WTC11 (cell line): ENCODE data around the gene G3BP2. TPM values are rescaled to one million over a fixed set of nuclear protein-coding genes. Genes with fewer than 3 reads are reported as not detected.
"Not testable (repeated sequence)": the region's sequence is repeated elsewhere in the genome, so short reads cannot be mapped to it uniquely, and the experiment has no call there.

Experiments
- ATAC-seq: fragments of 200-7000 bp; cut with Tn5 transposase; 2 replicates; pipeline ENCODE4 v1.10.0; 2021; ENCODE audit warnings: mild to moderate bottlenecking, moderate library complexity
- CTCF ChIA-PET: fragments of 300-600 bp; sonication (Branson Sonifier 250); formaldehyde crosslinking; loops from one replicate; lab custom pipeline; 2021; ENCODE audit warnings: antibody characterized with exemption; lab: Charles Lee
- POLR2A ChIA-PET: fragments of 350-600 bp; sonication (Branson Sonifier 250); formaldehyde crosslinking; loops from one replicate; lab custom pipeline; 2021; ENCODE audit warnings: antibody characterized with exemption; lab: Charles Lee
- DNase-seq: peaks from one replicate; pipeline ENCODE4 v3.0.0; 2021; ENCODE audit warnings: low spot score
- H3K27ac Mint-ChIP-seq: 2 replicates; pipeline ENCODE4 v1.8.0; 2021; ENCODE audit warnings: mixed read lengths
- H3K27me3 Mint-ChIP-seq: 2 replicates; pipeline ENCODE4 v1.8.0; 2021; ENCODE audit warnings: low read depth, mild to moderate bottlenecking, moderate library complexity, mixed read lengths
- H3K36me3 Mint-ChIP-seq: 2 replicates; pipeline ENCODE4 v1.8.0; 2021; ENCODE audit warnings: mixed read lengths
- H3K4me1 Mint-ChIP-seq: 2 replicates; pipeline ENCODE4 v1.8.0; 2022; ENCODE audit warnings: mixed read lengths
- H3K4me3 Mint-ChIP-seq: 2 replicates; pipeline ENCODE4 v1.8.0; 2021; ENCODE audit warnings: mild to moderate bottlenecking, moderate library complexity, mixed read lengths
- H3K9me3 Mint-ChIP-seq: 2 replicates; pipeline ENCODE4 v1.8.0; 2021; ENCODE audit warnings: mixed read lengths
- ATF1 ChIP-seq: sonication (generic); formaldehyde crosslinking; IDR thresholded peaks from 2 replicates; pipeline ENCODE4 v1.8.1; 2023; ENCODE audit warnings: mild to moderate bottlenecking, moderate library complexity, missing genetic modification reagents
- ATF2 ChIP-seq: sonication (generic); formaldehyde crosslinking; IDR thresholded peaks from 2 replicates; pipeline ENCODE4 v1.8.1; 2022; ENCODE audit warnings: low read depth, missing genetic modification reagents, borderline replicate concordance
- ATF6 ChIP-seq: sonication (generic); formaldehyde crosslinking; IDR thresholded peaks from 2 replicates; pipeline ENCODE4 v1.8.1; 2023; ENCODE audit warnings: mild to moderate bottlenecking, missing genetic modification reagents
- CDX4 ChIP-seq: fragments of 250-450 bp; sonication (Bioruptor Pico); IDR thresholded peaks from 2 replicates; pipeline ENCODE4 v1.9.0; 2021; ENCODE audit warnings: moderate library complexity, mild to moderate bottlenecking, inconsistent platforms, borderline replicate concordance
- CREM ChIP-seq: sonication (generic); formaldehyde crosslinking; IDR thresholded peaks from 2 replicates; pipeline ENCODE4 v1.8.1; 2022; ENCODE audit warnings: mild to moderate bottlenecking, missing genetic modification reagents, moderate library complexity
- ELF4 ChIP-seq: sonication (generic); formaldehyde crosslinking; IDR thresholded peaks from 2 replicates; pipeline ENCODE4 v1.8.1; 2022; ENCODE audit warnings: low read depth, mild to moderate bottlenecking, moderate library complexity, missing genetic modification reagents
- ESRRA ChIP-seq: sonication (generic); formaldehyde crosslinking; IDR thresholded peaks from 2 replicates; pipeline ENCODE4 v1.8.1; 2022; ENCODE audit warnings: mild to moderate bottlenecking, missing genetic modification reagents, borderline replicate concordance
- FOXJ3 ChIP-seq: sonication (generic); formaldehyde crosslinking; IDR thresholded peaks from 2 replicates; pipeline ENCODE4 v1.9.0; 2021; ENCODE audit warnings: missing genetic modification reagents, mild to moderate bottlenecking, borderline replicate concordance
- FOXK1 ChIP-seq: sonication (generic); formaldehyde crosslinking; IDR thresholded peaks from 2 replicates; pipeline ENCODE4 v1.8.0; 2022; ENCODE audit warnings: mild to moderate bottlenecking, moderate library complexity, missing genetic modification reagents
- GTF2I ChIP-seq: fragments of 250-450 bp; sonication (Bioruptor Pico); conservative IDR thresholded peaks from 2 replicates; pipeline ENCODE4 v1.4.0; 2021; ENCODE audit warnings: mild to moderate bottlenecking
- IRF1 ChIP-seq: sonication (generic); formaldehyde crosslinking; IDR thresholded peaks from 2 replicates; pipeline ENCODE4 v1.8.0; 2023; ENCODE audit warnings: missing genetic modification reagents
- NFYB ChIP-seq: sonication (generic); formaldehyde crosslinking; conservative IDR thresholded peaks from 2 replicates; pipeline ENCODE4 v1.8.0; 2022; ENCODE audit warnings: low read depth, missing genetic modification reagents
- TEAD1 ChIP-seq: sonication (generic); formaldehyde crosslinking; IDR thresholded peaks from 2 replicates; pipeline ENCODE4 v1.8.0; 2022; ENCODE audit warnings: mild to moderate bottlenecking, missing genetic modification reagents
- ZMAT4 ChIP-seq: fragments of 250-450 bp; sonication (Bioruptor Pico); IDR thresholded peaks from 2 replicates; pipeline ENCODE4 v1.9.0; 2021; ENCODE audit warnings: mild to moderate bottlenecking
- ZNF281 ChIP-seq: sonication (generic); formaldehyde crosslinking; IDR thresholded peaks from 2 replicates; pipeline ENCODE4 v1.8.0; 2023; ENCODE audit warnings: mild to moderate bottlenecking, missing genetic modification reagents
- ZNF512 ChIP-seq: sonication (generic); formaldehyde crosslinking; IDR thresholded peaks from 2 replicates; pipeline ENCODE4 v1.8.1; 2022; ENCODE audit warnings: missing genetic modification reagents, borderline replicate concordance
- ZNF532 ChIP-seq: fragments of 250-450 bp; sonication (Bioruptor Pico); IDR thresholded peaks from 2 replicates; pipeline ENCODE4 v1.9.0; 2021; ENCODE audit warnings: mild to moderate bottlenecking, borderline replicate concordance
- total RNA-seq: library from RNA; stranded (reverse); gene quantifications from 3 replicates; pipeline ENCODE4 v1.2.3, GENCODE V29; 2021

The G3BP2 gene
- total RNA-seq, 1 experiment from 2014 or later, result 284 TPM

GRCh38 chr4:75687125-75687524 lies 13.9 kb upstream of the G3BP2 start:
- H3K4me3 Mint-ChIP-seq, H3K4me1 Mint-ChIP-seq, DNase-seq, POLR2A ChIA-PET, H3K27ac Mint-ChIP-seq, ATAC-seq, CTCF ChIA-PET, H3K27me3 Mint-ChIP-seq: not testable (repeated sequence)
- H3K9me3 Mint-ChIP-seq, result peaks cover 18% of the 10 kb centered on the region
- H3K36me3 Mint-ChIP-seq, result peaks cover 55% of the 10 kb centered on the region

GRCh38 chr4:75686346-75686745 lies 13.1 kb upstream of the G3BP2 start:
- ChIA-PET CTCF (no interaction called here), POLR2A (no interaction called here)
- DNase-seq, result no peak
- peaks cover 18% of the 10 kb centered on the region for H3K9me3 Mint-ChIP-seq
- H3K27ac Mint-ChIP-seq, result no peak overlapping the region; the same call in 1 of the 2 replicates
- no peak for TF ChIP-seq GTF2I
- no peak for TF ChIP-seq ZNF281
- no peaks in the 10 kb centered on the region for H3K4me1 Mint-ChIP-seq
- no peak for ATAC-seq
- no peaks in the 10 kb centered on the region for H3K27me3 Mint-ChIP-seq
- H3K36me3 Mint-ChIP-seq, result peaks cover 47% of the 10 kb centered on the region
- no peak overlapping the region for H3K4me3 Mint-ChIP-seq

GRCh38 chr4:75685546-75686189 lies 12.5 kb upstream of the G3BP2 start:
- Mint-ChIP-seq H3K4me1 (no peaks in the 10 kb centered on the region), H3K36me3 (peaks cover 44% of the 10 kb centered on the region), H3K27ac (no peak overlapping the region; the same call in 1 of the 2 replicates), H3K4me3 (no peak overlapping the region), H3K27me3 (no peaks in the 10 kb centered on the region), H3K9me3 (peaks cover 18% of the 10 kb centered on the region)
- ChIA-PET POLR2A (no interaction called here), CTCF (no interaction called here)
- DNase-seq (no peak), ATAC-seq (no peak)
- TF ChIP-seq NFYB, result no peak
- TF ChIP-seq CDX4 (CRISPR knock-in tag), result no peak
- no peak for TF ChIP-seq ZMAT4 (CRISPR knock-in tag)
- TF ChIP-seq ZNF512 (CRISPR knock-in tag), result no peak
- no peak for TF ChIP-seq CREM
- no peak for TF ChIP-seq TEAD1
- TF ChIP-seq ATF6, result no peak
- no peak for TF ChIP-seq ZNF532 (CRISPR knock-in tag)
- TF ChIP-seq ELF4 (CRISPR knock-in tag), result no peak
- TF ChIP-seq ESRRA (CRISPR knock-in tag), result no peak
- no peak for TF ChIP-seq FOXJ3
- TF ChIP-seq IRF1, result no peak
- TF ChIP-seq FOXK1 (CRISPR knock-in tag), result no peak
- TF ChIP-seq ATF1 (CRISPR knock-in tag), result no peak
- TF ChIP-seq ATF2, result no peak
